Epithelial cell of esophagus (primary cell): Measurements from ENCODE around the gene PCGF2.

Source experiments
- DNase-seq: peaks from one replicate; pipeline ENCODE4 v3.0.0; 2010; ENCODE audit warnings: low read depth
- H3K4me3 ChIP-seq: 2 replicates; pipeline ENCODE4 v1.5.1; 2011; ENCODE audit warnings: mild to moderate bottlenecking, low read length, control low read depth
- TF ChIP-seq, protein P1 (sequence below): IDR thresholded peaks from 2 replicates; pipeline ENCODE4 v1.5.1; 2011; ENCODE audit warnings: low read depth, mild to moderate bottlenecking, low read length, control low read depth, inconsistent platforms; ENCODE audit not compliant: insufficient read depth; ENCODE audit errors: missing control alignments

The PCGF2 gene

GRCh38 chr17:38747463-38748148, 530 bp downstream of the PCGF2 start:
- H3K4me3 ChIP-seq = peak overlapping the region; percentile 100
- DNase-seq = no peak

DNA sequence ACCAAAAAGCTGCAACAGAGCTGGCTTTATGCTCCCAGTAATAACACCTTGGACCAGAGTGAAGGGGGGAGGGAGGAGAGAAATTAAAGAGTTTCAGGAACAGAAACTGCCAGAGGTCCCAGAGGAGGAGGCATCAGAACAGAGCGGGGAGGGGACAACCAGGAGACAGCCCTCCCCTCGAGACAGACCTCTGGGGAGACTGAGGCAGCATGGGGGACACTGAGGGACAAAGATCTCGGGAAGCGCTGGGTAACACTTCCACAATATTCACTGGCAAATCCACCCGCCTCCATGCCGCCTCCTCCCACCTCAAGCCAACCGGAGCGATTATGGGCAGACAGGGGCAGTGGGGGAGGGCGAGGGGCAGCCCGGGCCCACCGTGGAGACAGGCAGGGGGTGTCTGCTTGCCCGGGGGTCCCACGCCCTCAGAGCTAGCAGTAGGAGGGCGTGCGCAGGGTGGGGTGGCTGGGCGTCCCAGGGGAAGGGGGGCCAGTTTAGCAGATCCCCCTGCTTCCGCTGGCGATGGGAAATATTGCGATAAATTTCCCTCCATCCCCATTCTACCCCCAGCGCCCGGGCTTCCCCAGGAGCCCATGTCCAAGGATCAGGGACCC, 1.2 kb downstream of the PCGF2 start:
- TF ChIP-seq, protein P1, sequence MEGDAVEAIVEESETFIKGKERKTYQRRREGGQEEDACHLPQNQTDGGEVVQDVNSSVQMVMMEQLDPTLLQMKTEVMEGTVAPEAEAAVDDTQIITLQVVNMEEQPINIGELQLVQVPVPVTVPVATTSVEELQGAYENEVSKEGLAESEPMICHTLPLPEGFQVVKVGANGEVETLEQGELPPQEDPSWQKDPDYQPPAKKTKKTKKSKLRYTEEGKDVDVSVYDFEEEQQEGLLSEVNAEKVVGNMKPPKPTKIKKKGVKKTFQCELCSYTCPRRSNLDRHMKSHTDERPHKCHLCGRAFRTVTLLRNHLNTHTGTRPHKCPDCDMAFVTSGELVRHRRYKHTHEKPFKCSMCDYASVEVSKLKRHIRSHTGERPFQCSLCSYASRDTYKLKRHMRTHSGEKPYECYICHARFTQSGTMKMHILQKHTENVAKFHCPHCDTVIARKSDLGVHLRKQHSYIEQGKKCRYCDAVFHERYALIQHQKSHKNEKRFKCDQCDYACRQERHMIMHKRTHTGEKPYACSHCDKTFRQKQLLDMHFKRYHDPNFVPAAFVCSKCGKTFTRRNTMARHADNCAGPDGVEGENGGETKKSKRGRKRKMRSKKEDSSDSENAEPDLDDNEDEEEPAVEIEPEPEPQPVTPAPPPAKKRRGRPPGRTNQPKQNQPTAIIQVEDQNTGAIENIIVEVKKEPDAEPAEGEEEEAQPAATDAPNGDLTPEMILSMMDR = no peak
- peak overlapping the region; percentile 100 for H3K4me3 ChIP-seq
- DNase-seq = no peak

More at GRCh38 chr17:38747463-38748148, 530 bp downstream of the PCGF2 start:
- TF ChIP-seq, protein P1 = no peak

DNA sequence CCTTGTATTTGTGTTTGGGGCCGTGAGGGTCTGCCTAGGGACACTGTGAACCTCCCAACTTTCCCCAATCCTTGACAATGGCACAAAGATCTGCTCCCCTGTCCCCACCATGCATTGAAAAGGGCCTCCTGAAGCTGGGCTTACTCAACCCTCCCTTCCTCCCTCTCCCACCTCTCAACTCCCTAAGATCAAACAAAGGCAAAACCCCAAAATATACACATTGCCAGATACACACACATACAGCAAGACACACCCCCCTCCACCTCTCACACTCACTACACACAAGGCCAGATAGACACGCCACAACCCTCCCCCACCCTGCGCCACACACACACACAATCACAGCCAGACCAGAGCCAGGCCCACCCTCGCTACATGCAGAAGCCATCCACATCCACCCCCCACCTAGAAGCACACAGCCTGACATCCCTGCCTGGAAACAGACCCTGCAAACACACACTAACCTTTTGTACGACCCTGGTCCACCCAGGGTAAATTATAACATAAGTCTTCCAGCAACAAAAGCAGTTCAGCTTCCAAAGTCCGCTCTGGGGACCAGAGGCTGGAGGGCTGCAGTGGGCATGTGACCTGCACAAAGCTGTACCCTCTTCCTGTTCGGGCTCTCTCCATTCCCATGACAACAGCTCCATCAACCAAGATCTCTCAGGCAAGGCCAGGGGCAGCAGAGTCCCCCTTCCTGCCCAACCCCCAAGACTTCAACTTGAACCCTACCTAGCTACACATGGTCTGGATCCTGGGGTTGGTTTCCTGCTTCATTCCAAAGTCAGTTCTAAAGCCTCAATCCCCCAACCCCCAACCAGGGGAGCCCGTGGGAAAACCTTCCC, 1.9 kb downstream of the PCGF2 start:
- H3K4me3 ChIP-seq = peak overlapping the region; percentile 100
- no peak for DNase-seq
- TF ChIP-seq, protein P1 = no peak

DNA sequence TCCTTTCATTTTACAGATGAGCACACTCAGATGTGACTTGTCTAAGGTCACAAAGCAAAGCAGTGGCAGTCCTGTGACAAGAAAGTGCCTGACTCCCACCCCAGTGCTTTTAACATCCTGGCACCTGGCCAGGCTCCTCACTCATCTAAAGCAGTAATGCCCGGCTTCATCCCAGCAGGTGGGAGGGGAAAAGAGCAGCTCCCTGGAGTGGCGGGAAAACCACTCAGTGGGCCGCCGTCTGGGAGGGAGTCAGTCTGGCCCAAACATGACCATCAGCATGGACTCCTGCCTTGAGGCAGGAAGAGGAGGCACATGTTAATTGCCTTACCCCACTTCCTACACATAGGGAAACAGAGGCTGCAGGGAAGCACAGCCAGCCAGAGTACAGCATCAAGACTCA, 2.6 kb downstream of the PCGF2 start:
- no peak overlapping the region for H3K4me3 ChIP-seq
- no peak for DNase-seq
- TF ChIP-seq, protein P1 = no peak

DNA sequence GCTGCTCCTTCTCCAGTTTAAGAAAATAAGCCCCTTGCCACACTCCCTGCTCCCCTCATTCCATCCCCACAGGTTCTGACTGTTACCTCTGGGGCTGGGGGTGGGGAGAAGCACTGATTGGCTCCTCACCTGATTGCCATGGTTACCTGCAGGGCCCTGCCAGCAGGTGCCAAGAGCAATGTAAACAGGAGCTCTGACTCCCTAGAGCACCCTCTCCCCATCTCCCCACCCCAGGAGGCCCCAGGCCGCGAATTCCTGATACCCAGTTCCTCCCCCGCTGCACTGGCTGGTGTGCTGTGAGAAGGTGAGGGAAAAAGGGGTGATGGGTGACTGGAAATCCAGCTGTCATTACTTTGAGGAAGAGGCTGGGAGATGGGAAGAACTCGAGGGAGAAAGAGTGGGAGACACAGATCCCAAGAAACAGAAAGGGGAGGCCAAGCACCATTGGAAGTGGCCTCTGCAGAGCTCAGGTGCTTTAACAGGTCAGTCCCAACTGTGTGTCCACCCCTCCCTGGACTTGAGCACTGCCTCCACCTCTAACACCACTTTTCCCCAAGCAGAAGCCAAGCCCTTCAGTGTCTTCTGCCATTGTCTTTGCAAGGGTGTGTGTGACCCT, 4.5 kb downstream of the PCGF2 start:
- H3K4me3 ChIP-seq = no peak overlapping the region
- no peak for DNase-seq
- TF ChIP-seq, protein P1 = no peak

DNA sequence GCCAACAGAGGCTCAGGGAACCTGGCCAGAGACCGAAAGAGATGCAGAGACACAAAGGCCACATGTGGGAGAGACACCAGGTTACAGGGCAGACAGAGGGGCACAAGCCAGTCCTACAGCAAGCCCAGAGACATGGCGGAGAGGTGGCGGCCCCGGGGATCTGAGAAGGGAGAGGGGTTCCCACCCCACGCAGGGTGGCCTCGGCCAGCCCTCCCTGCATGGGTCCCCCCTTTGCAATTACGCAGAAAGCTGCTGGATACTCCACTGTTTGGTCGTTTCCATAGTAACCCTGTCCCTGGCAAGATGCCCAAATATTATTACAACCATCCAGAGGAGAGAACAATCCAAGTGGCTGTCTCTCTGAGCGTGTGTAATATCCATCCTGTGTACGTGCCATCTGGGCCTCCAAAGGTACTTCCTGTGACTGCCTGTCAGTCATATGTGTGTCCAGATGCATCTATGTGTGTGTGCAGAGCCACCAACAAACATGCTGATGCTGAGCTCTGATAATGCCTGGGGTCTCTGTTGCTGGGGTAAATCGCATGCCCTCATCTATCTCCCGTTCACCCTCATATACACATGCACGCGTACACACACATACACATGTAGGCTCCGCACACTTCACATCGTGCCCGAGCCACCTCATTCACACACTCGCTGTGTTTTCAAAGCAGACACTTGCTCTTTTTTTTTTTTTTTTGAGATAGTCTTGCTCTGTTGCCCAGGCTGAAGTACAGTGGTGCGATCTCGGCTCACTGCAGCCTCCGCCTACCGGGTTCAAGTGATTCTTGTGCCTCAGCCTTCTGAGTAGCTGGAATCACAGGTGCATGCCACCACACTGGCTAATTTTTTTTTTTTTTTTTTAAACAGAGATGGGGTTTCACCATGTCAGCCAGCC, 5.5 kb downstream of the PCGF2 start:
- TF ChIP-seq, protein P1 = no peak
- peak; percentile 64 for DNase-seq

More for the DNA sequence above, 5.5 kb downstream of the PCGF2 start:
- no peak overlapping the region for H3K4me3 ChIP-seq
